ENCODE measurements around the gene SNN. TPM values are rescaled to one million over a fixed set of nuclear protein-coding genes. Genes with fewer than 3 reads are reported as not detected.

SNN gene
- total RNA-seq, 2 experiments from 2014 or later, result 21.7 to 23.4 TPM

- POLR2A ChIA-PET, result no interaction called here
- H3K27me3 Mint-ChIP-seq, result no peaks in the 10 kb centered on the region
- peak; percentile 61 for DNase-seq
- H3K36me3 Mint-ChIP-seq (ENCODE audit: low read depth), result peaks cover 17% of the 10 kb centered on the region
- H3K4me1 Mint-ChIP-seq, result peaks cover 75% of the 10 kb centered on the region
- CTCF ChIA-PET, result interaction anchor here (0.9 kb wide), 1 partner anchor 396 kb away, joined by 3 read pairs; no protein-coding TSS in a partner anchor
- peak overlapping the region; percentile 85 for H3K27ac Mint-ChIP-seq
- peak overlapping the region; percentile 26 for H3K4me3 Mint-ChIP-seq
- H3K9me3 Mint-ChIP-seq, result no peaks in the 10 kb centered on the region
These were observed 4.2 kb downstream of the SNN start for GRCh38 chr16:11672206-11673090.

GRCh38 chr16:11673091-11674000, 5.1 kb downstream of the SNN start:
- H3K4me1 Mint-ChIP-seq, result peaks cover 79% of the 10 kb centered on the region
- no peaks in the 10 kb centered on the region for H3K27me3 Mint-ChIP-seq
- no peak for DNase-seq
- peaks cover 26% of the 10 kb centered on the region for H3K36me3 Mint-ChIP-seq (ENCODE audit: low read depth)
- H3K9me3 Mint-ChIP-seq, result no peaks in the 10 kb centered on the region
- no peak overlapping the region for H3K4me3 Mint-ChIP-seq
- ChIA-PET CTCF (interaction anchor here (1.2 to 1.9 kb wide), 2 partner anchors 16 to 141 kb away, joined by 4 to 6 read pairs; no protein-coding TSS in a partner anchor), POLR2A (no interaction called here)
- peak overlapping the region; percentile 85 for H3K27ac Mint-ChIP-seq

- H3K9me3 Mint-ChIP-seq, result no peaks in the 10 kb centered on the region
- CTCF ChIA-PET, result interaction anchor here (1.2 to 1.9 kb wide), 2 partner anchors 15 to 142 kb away, joined by 4 to 6 read pairs; no protein-coding TSS in a partner anchor
- H3K27ac Mint-ChIP-seq, result no peak overlapping the region
- peaks cover 33% of the 10 kb centered on the region for H3K36me3 Mint-ChIP-seq (ENCODE audit: low read depth)
- H3K27me3 Mint-ChIP-seq, result no peaks in the 10 kb centered on the region
- no peak overlapping the region for H3K4me3 Mint-ChIP-seq
- H3K4me1 Mint-ChIP-seq, result peaks cover 86% of the 10 kb centered on the region
- POLR2A ChIA-PET, result no interaction called here
- DNase-seq, result no peak
These were observed 6.0 kb downstream of the SNN start for GRCh38 chr16:11674001-11674817.

DNA sequence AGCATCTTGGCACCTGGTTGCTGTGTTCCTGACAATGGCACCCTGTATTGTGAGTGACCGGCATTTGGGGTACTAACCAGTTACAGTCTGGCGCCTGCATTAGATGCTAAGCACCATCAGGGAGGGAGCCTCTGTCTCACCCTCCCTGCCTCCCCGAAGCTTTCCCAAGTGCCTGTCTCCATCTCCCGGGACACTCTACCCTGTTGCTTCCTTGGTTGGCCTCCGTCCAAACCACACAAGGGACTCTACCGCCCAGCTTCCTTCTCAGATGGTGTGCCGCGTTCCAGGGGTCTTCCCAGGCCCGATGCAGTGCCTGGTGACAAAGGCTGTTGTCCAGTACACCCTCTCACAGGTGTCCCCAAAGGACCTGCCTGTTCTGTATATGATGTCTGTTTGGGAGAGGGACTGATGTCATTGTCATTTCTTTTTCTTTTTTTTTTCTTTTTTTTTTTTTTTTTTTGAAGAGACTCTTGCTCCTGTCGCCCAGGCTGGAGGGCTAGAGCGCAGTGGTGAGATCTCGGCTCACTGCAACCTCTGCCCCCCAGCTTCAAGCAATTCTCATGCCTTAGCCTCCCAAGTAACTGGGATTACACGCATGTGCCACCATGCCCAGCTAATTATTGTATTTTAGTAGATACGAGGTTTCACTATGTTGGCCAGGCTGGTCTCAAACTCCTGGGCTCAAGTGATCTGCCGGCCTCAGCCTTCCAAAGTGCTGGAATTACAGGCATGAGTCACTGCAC, 6.7 kb downstream of the SNN start:
- Mint-ChIP-seq H3K9me3 (no peaks in the 10 kb centered on the region), H3K27me3 (no peaks in the 10 kb centered on the region), H3K36me3 (ENCODE audit: low read depth) (peaks cover 40% of the 10 kb centered on the region), H3K4me3 (no peak overlapping the region), H3K27ac (peak overlapping the region; percentile 37), H3K4me1 (peaks cover 83% of the 10 kb centered on the region)
- ChIA-PET CTCF (interaction anchor here (1.2 to 1.9 kb wide), 2 partner anchors 14 to 120 kb away, joined by 4 to 6 read pairs; no protein-coding TSS in a partner anchor), POLR2A (no interaction called here)
- DNase-seq, result no peak

DNA sequence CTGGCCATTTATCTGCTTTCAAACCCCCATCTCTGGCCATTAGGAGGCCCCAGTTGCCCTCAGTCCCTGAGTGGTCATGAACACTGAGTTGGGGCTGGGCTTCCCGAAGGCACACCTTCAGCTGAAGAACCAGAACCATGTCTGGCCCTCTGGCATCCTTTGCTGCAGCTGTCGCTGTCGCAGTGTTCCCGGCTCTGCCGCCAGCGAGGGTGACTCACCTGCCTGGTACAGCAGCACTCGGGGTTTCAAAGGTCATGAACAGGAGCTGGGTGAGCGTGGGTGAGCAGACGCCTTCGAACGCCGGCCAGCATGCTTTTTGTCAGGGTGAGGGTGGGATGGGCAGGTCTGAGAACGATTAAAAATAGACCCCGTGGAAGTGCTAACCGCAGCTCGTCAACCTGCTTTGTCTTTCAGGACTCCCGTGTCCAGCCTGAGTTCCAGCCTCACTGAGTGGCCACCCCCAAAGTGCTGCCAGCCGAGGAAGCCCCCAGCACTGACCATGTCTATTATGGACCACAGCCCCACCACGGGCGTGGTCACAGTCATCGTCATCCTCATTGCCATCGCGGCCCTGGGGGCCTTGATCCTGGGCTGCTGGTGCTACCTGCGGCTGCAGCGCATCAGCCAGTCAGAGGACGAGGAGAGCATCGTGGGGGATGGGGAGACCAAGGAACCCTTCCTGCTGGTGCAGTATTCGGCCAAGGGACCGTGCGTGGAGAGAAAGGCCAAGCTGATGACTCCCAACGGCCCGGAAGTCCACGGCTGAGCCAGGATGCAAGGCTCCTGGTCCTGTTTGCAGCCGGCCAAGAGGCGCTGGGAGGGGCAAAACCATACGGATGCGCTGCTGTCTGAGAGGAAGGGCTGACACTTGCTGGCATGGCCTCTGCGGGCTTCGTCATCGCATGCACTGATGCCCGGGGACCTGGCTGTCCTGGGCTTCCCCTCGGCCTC, 7.6 kb downstream of the SNN start:
- H3K4me1 Mint-ChIP-seq, result peaks cover 83% of the 10 kb centered on the region

DNA sequence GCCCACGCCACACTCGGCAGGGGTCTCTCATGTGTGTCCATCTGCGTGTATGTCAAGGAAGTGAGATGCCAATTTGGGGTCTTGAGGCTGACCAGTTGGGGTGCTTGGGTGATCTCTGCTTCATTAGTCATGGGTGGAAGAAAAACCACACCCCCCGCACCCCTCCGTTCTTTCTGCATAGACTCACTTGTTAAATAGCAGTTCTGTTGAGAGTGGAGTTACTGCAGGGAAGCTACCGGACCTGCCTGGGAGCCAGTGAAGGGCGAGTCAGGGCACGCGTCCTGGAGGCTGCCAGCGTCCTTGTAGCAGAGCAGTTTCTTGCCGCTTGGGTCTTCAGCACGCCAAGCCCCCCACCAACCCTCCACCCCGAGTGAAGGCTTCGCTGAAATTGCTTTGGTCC, 8.5 kb downstream of the SNN start:
- no peak for DNase-seq
- Mint-ChIP-seq H3K27me3 (no peaks in the 10 kb centered on the region), H3K9me3 (no peaks in the 10 kb centered on the region), H3K4me3 (no peak overlapping the region), H3K4me1 (peaks cover 84% of the 10 kb centered on the region), H3K36me3 (ENCODE audit: low read depth) (peaks cover 53% of the 10 kb centered on the region), H3K27ac (peak overlapping the region; percentile 4)
- ChIA-PET POLR2A (no interaction called here), CTCF (no interaction called here)

More for the DNA sequence above, 7.6 kb downstream of the SNN start:
- H3K36me3 Mint-ChIP-seq (ENCODE audit: low read depth), result peaks cover 46% of the 10 kb centered on the region
- H3K4me3 Mint-ChIP-seq, result no peak overlapping the region
- H3K9me3 Mint-ChIP-seq, result no peaks in the 10 kb centered on the region
- DNase-seq, result no peak
- POLR2A ChIA-PET, result no interaction called here
- H3K27ac Mint-ChIP-seq, result no peak overlapping the region
- CTCF ChIA-PET, result interaction anchor here (1.2 kb wide), 1 partner anchor 121 kb away, joined by 4 read pairs; no protein-coding TSS in a partner anchor
- H3K27me3 Mint-ChIP-seq, result no peaks in the 10 kb centered on the region

DNA sequence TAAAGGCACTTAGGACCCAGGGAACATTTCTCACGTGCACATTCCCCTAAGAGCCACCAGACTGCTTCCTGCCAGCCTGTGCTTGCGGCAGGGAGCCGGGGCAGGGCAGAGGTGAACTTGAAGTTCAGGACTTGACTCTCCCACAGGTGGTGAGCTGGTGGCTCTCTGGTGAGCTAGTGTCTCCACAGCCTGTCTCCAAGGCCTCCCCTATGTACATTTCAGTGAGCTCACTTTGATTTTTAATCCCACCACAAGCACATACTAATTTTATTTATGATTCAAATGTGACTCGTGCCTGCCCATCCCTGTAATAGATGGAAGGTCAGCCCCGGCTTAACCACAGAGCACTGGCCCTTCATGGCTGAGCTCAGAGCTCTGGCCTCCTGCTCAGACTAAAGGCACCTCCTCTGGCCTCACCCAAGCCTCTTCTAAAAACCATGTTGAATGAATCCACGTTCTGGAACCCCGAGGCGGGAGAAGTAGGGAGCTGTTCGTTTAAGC, 9.2 kb downstream of the SNN start:
- no peak for DNase-seq
- H3K27me3 Mint-ChIP-seq, result no peaks in the 10 kb centered on the region
- H3K27ac Mint-ChIP-seq, result peak overlapping the region; percentile 4
- no peaks in the 10 kb centered on the region for H3K9me3 Mint-ChIP-seq
- ChIA-PET CTCF (no interaction called here), POLR2A (no interaction called here)
- no peak overlapping the region for H3K4me3 Mint-ChIP-seq
- peaks cover 56% of the 10 kb centered on the region for H3K36me3 Mint-ChIP-seq (ENCODE audit: low read depth)
- H3K4me1 Mint-ChIP-seq, result peaks cover 84% of the 10 kb centered on the region

DNA sequence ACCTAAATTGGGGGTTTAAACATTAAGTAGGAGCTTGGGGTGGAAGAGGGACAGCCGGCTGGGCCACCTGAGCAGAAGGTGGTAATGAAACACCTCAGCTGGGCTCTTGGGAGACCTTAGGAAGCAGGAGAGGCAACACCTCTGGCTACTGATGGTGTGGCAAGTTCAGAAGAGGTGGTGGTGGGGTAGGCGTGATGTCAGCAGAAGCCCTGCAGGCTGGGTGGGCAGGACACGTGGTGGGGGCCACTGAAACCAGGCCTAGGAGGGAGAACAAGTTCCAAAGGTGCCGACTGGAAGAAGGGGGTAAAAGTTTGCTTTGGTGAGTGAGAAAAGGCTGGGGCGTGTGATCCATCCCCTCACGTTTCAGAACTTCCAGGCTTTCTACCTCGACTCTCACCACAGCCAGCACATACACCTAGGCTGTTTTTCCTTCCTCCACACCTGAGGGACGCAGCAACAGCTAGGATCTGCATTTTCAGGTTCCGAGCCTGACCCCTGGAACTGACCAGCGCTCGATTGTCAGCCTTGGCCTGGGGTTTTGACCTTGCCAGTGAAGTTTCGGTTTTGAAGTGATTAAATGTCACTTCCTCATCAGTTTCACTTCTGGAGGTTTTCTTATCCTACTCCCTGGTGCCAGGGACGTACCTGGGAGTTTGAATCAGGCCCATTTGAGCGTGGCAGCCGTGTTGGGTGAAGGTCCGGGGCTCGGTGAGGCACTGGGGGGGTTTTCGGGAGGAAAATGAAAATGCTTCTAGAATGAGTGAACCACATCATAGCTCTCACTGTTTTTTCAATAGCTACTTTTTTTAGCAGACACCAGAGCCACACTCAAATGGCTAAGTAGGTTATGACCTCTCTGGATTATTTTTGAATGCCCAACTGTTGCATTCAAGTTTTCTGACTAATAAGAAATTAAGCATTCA, 10.0 kb downstream of the SNN start:
- POLR2A ChIA-PET, result no interaction called here
- Mint-ChIP-seq H3K27me3 (no peaks in the 10 kb centered on the region), H3K27ac (peak overlapping the region; percentile 71), H3K9me3 (no peaks in the 10 kb centered on the region), H3K36me3 (ENCODE audit: low read depth) (peaks cover 58% of the 10 kb centered on the region), H3K4me1 (peaks cover 83% of the 10 kb centered on the region), H3K4me3 (no peak overlapping the region)
- DNase-seq, result no peak
- CTCF ChIA-PET, result interaction anchor here (0.9 to 1.4 kb wide), 3 partner anchors 10 to 146 kb away, joined by 4 to 5 read pairs (median 4); partner anchors contain the start of gene SNN

DNA sequence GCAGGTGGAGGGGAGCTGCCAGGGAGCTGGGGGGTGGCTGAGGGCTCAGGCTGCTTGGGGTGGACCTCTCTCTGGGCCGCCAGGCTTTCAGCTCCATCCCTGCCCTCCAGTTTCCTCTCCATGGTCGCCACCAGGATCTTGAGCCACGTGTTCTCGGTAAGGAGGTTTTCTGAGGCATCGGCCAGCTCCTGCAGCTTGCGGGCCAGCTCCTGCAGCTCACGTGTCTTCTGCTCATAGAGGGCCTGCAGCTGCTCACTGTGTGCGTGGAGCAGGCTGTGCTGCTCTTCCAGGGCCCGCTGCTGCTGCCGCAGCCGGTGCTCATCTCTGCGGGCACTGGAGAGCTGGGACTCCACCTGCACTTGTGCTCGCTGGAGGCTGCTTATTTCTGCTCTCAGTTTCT, 11.0 kb downstream of the SNN start:
- H3K4me3 Mint-ChIP-seq, result no peak overlapping the region
- POLR2A ChIA-PET, result no interaction called here
- H3K36me3 Mint-ChIP-seq (ENCODE audit: low read depth), result peaks cover 68% of the 10 kb centered on the region
- no peak overlapping the region for H3K27ac Mint-ChIP-seq
- no peak for DNase-seq
- H3K27me3 Mint-ChIP-seq, result no peaks in the 10 kb centered on the region
- no peaks in the 10 kb centered on the region for H3K9me3 Mint-ChIP-seq
- peaks cover 79% of the 10 kb centered on the region for H3K4me1 Mint-ChIP-seq
- CTCF ChIA-PET, result interaction anchor here (0.9 to 2.0 kb wide), 4 partner anchors 9 to 147 kb away, joined by 4 to 7 read pairs (median 4); partner anchors contain the start of genes SNN and ZC3H7A

Measured in activated CD4-positive, alpha-beta T cell treated with anti-CD3 and anti-CD28 coated beads, Interleukin-2, amount 10 ng/mL, durations not matched to agents 7 days and 5 days (primary cell).